HG03064 (cell line): ENCODE measurements around the gene POLE2.
"Not testable (repeated sequence)": the region's sequence is repeated elsewhere in the genome, so short reads cannot be mapped to it uniquely, and the experiment has no call there.

Experiments
- ATAC-seq: cut with Tn5 transposase; IDR thresholded peaks from one replicate; pipeline ENCODE4 v1.9.1; 2021; ENCODE audit warnings: low read depth; ENCODE audit not compliant: unreplicated experiment

The POLE2 gene, protein sequence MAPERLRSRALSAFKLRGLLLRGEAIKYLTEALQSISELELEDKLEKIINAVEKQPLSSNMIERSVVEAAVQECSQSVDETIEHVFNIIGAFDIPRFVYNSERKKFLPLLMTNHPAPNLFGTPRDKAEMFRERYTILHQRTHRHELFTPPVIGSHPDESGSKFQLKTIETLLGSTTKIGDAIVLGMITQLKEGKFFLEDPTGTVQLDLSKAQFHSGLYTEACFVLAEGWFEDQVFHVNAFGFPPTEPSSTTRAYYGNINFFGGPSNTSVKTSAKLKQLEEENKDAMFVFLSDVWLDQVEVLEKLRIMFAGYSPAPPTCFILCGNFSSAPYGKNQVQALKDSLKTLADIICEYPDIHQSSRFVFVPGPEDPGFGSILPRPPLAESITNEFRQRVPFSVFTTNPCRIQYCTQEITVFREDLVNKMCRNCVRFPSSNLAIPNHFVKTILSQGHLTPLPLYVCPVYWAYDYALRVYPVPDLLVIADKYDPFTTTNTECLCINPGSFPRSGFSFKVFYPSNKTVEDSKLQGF

DNA sequence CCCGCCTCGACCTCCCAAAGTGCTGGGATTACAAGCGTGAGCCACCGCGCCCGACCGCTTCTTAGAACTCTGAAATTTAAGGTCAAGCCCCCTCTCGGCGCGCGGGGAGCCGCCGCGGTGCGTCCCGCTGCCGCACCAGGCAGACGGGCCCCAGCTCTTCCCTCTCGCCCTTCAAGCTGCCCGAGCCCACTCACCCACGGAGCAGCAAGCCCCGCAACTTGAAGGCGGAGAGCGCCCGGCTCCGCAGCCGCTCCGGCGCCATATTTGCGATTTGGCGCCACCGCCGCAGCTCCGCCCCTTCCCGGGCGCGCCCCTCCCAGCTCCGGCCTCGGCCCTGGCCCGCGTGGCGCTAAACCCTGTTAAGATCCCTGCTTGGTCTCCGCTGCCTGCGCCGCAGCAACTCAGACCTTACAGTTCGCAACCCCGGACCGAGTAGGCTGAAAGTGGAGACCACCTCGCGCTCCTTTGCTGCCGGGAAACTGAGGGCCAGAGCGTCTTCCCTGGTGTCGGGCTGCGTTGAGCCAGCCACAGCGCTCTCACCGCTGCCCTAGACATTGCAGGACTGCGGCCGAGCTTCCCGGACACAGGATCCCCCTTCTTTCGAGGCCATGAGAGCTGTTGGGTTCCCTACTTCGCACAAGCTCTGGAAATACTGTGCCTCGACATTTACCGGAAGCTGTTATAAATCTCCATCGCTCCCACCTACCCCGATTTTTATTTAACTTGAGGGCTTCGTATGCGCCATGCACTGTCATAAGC is at the start of gene POLE2:
Gene POLE2, minus strand, starts transcription at position 273 of the 759 bp plus-strand sequence. Its CDS starts 11 bp downstream, at position 262.
- peak; percentile 85 for ATAC-seq

DNA sequence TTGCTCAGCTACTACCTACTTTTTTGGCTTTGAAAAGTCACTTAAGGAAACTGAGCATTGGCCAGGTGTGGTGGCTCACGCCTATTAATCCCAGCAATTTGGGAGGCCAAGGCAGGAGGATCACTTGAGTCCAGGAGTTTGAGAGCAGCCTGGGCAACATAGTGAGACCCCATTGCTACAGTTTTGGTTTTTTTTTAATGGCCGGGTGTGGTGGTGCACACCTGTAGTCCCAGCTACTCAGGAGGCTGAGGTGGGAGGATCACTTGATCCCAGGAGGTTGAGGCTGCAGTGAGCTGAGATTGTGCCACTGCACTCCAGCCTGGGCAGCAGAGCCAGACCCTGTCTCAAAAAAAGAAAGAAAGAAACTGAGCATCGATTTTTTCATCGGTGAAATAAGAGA is 47.7 kb upstream of the POLE2 start:
- ATAC-seq: not testable (repeated sequence)

DNA sequence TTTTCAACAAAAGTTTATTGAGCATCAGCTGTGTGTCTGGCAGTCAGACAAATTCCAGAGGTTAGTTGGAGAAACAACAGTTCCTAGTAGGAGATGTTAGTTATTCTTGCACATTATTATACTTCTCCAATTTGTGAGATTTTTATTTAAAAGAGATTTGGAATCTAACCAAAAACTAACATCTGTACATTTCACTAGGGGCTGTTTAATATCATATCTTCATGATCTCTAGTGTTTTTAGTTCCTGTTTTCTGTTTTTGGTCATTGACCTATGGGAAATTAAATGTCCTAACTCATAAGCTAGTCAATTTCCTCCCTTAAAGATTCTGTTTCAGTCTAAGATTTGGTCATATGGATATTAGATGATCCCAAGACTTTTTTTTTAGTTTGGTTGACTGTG is 45.8 kb upstream of the POLE2 start:
- no peak for ATAC-seq

DNA sequence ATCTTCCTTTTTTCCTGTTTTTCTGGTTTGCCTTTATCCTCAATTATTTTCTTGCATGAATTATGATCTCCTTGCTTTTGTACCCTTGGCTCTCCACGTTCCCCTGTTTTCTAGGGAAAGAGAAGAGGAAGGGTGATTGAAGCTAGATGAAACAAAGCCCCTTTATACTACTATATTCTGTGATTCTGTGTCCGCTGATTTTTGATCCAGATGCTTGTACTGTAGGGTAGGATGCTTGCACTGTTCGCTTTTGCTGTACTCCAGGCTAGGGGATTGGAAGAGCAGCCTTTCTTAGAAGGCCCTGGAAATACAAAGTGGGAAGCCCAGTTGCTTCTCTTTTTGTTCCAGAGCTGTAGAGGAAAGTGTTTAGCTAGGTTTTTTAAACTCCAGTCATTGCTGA is 44.9 kb upstream of the POLE2 start:
- no peak for ATAC-seq

DNA sequence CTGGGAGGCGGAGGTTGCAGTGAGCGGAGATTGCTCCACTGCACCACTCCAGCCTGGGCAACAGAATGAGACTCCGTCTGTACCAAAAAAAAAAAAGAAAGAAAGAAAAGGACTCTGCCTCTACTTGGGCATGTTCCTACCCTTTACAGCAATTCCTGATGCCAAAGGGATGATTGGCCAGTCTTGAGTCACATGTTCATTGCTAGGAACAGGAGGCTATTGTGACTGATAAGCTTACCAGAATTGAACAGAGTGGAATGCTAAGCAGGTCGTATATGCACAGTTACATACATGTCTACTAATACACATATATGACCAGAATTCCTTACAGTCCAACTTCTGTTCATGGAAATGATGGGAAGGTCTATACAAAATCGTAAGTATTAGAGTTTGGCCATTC is 39.2 kb upstream of the POLE2 start:
- ATAC-seq: no peak

DNA sequence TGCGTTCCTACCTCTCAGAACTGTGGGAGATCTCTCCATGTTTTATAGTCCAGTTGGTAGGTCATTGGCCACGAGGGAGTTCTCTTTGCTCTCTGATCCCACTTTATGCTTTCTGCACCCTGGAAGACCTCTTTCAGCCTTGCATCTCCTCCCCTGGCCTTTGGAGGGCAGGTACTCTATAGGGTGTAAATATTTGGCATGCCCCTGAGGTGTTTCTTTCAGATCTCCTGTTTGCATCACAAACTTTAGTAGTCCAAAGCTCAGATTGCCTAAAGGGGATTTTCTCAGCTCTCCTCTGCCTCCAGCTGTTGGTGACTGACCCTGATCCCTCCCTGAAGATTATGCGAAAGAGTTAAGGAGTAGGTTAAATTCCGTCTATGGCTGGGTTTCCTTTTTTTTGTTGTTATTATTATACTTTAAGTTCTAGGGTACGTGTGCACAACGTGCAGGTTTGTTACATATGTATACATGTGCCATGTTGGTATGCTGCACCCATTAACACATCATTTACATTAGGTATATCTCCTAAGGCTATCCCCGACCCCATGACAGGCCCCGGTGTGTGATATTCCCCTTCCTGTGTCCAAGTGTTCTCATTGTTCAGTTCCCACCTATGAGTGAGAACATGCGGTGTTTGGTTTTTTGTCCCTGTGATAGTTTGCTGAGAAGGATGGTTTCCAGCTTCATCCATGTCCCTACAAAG is 33.9 kb upstream of the POLE2 start:
- not testable (repeated sequence) for ATAC-seq

DNA sequence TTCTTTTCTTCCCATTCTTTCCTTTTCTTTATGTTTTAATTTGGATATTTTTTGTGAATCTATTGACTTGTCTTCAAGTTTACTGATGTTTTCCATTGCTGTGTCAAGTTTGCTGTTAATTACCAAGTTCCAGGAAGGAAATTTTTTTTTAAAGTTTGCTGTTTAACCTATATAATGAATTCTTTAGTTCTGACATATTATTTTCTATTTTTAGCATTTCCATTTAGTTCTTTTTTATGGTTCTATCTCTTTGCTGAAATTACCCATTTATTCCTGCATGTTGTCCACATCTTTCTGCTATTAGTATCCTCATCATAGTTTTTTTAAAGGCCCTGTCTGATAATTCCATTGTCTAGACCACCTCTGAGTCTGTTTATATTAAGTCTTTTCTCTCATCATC is 32.7 kb upstream of the POLE2 start:
- ATAC-seq: no peak

DNA sequence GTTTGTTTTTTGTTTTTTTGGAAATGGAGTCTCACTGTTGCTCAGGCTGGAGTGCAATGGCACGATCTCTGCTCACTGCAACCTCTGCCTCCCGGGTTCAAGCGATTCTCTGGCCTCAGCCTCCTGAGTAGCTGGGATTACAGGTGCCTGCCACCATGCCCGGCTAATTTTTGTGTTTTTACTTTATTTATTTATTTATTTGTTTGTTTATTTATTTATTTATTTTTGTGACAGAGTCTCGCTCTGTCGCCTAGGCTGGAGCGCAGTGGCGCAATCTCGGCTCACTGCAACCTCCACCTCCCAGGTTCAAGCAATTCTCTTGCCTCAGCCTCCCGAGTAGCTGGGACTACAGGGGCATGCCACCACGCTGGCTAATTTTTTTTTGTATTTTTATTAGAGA is 23.0 kb upstream of the POLE2 start:
- ATAC-seq: not testable (repeated sequence)

DNA sequence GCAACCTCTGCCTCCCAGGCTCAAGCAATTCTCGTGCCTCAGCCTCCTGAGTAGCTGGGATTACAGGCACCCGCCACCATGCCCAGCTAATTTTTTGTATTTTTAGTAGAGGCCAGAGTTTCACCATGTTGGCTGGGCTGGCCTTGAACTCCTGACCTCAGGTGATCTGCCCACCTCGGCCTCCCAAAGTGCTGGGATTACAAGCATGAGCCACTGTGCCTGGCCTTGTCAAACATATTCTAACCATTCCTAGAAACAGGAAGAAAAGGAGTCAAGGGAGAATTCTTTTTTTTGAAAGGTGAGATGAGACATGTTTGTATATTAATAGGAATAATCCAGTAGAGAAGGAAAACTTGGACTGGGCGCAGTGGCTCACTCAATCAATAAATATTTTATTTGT is 16.5 kb upstream of the POLE2 start:
- not testable (repeated sequence) for ATAC-seq

DNA sequence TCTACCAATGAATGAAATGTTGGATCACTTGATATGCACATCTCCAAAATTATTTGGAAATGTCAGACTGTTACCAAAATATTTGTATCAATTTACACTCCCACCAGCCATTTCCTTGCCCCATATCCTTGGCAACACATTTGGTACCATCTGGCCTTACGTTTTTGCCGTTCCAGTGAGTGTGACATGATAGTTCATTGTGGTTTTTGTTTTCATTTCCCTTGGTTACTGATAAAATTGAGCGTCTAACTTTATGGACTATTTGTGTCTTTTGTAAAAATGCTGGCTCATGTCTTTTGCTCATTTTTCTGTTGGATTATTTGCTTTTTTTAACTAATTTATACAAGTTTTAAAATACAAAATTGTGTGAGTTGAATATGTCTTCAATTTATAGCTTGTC is 16.0 kb upstream of the POLE2 start:
- ATAC-seq: no peak

DNA sequence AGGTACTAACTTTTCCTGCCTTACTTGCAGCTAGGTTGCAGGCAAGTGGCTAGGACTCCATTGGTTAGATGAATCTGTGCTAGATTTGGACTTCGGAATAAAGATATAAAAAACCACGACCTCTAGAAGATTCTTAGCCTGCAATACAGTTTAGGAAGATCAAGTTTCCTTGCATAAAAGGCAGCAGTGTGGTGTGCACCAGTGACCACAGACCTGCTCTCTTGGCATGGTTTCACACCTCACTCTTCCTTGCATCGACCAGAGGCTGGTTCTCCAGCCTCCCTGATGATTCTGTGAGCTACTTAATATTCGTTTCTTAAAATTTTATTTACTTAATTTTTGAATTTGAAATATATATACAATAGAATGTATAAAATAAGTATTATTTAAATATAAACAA is 14.7 kb upstream of the POLE2 start:
- no peak for ATAC-seq

DNA sequence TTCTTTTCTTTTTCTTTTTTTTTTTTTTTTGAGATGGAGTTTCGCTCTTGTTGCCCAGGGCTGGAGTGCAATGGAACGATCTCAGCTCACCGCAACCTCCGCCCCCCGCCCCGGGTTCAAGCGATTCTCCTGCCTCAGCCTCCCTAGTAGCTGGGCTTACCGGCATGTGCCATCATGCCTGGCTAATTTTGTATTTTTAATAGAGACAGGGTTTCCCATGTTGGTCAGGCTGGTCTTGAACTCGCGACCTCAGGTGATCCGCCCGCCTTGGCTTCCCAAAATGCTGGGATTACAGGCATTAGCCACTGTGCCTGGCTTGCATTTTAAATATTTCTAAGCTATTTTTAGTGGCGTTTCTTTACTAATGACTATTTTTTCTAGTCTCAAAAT is 5.7 kb upstream of the POLE2 start:
- not testable (repeated sequence) for ATAC-seq

DNA sequence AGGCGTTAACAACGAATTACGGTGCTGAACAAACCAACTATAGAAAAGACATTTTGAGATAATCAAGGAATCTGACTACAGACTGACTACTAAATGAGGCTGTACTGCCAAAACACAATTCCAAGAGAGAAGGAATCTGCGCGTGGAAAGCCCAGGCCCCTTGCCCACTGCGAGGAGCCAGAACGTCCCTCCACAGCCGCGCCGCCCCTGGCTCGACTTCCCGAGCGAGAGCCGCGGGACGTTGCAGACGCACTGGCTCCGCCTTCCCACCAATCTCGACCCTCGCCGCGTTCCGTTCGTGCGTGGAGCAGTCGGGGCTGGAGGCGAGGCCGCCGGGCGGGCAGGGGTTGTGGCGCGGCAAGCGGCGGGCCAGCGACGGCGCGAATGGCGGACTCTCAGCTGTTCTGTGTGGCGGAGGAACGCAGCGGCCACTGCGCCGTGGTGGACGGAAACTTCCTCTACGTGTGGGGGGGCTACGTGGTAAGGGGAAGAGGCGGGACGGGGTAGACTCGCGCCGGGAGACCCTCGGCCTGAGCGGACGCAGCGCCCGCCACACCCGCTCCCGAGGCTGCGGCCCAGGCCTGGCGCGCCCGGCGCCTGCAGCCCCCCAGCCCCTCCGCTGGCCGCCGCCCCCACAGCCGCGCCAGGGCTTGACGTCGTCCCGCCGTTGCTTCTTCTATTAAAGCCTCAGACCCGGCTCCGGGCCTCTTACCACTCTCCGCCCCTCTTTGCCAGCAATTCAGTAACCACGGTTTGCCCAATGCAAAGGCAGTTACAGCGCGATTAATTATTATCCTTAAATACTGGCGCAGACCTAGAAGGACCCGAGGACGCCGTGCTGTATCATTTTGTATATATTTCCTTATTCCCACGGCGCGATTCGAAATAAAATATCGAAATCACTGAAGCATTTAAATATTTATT is 5.1 kb upstream of the POLE2 start, which contains the start of gene KLHDC1:
Gene KLHDC1, plus strand, starts transcription at position 310 of the 924 bp plus-strand sequence. Its CDS starts 75 bp downstream, at position 385.
- ATAC-seq: peak; percentile 66

DNA sequence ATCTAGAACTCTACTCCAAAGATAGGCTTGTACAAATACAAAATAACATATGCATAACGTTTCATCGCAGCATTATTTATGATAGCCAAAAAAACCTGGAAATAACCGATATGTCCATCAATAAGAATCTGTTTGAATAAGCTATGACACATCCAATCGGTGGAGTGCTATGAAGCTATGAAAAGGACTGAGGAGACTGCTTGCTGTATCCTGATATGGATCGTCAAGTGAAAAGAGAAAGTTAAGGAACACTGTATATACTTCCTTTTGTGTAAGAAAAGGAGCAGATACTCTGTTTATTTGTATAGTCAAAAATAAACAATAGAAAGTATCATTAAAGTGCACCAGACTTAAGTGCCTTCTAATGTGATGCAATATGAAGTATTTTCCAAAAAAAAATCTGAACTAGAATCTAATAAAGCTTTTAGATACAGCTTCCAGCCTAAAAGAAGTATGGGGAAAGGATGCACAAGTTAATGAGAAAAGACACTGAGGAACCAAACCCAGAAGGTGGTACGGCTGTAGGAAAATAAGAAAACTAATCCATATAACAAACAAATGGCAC is 4.3 kb upstream of the POLE2 start:
- ATAC-seq: no peak

DNA sequence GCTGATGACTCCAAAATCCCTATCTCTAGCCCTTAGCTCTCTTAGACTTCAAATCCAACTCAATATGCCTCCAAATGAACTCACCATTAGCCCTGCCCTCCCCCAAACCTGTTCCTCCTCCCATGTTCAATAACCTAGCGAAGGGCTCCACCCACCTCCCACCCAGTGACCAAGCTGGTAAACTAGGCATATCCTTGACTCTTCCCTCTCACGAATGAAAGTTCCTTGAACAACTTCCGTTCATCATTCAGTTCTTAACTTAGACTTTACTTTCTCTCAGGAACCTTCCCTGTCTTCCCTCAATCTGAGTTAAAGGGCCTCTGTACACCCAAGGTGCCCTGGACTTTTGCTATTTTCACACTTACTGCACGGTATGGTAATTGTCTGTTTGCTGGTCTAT is 3.0 kb upstream of the POLE2 start:
- no peak for ATAC-seq

DNA sequence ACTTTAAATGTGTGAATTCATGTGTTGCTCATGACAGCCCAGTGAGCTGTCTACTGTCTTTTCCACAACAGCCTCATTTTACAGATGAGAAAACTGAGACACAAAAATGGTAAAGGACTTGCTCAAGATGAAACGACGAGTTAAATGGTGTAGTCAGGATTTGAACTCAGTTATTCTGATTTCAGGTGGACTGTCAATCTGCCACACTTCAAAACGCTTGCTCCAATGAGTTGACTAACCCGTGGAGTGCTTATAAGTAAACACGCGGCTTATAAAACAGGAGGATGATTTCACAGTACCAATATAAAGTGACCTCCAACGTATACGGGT is 652 bp upstream of the POLE2 start:
- no peak for ATAC-seq

DNA sequence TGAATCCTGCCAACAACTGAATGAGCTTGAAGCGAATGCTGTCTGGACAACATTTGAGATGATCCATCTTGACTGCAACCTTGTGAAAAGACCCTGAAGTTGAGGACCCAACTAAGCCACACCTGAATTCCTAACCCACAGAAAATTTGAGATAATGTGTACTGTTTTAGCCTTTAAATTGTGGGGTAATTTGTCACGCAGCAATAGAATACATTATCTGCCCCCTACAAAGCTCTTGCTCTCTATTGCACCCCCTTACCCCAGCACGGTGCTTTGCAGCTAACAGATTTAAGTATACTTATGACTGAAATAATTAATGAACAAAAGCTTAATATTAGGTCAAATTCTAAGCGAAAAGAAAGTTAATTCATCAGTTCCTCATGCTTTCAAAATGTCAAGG is 1.6 kb downstream of the POLE2 start:
- ATAC-seq: no peak

DNA sequence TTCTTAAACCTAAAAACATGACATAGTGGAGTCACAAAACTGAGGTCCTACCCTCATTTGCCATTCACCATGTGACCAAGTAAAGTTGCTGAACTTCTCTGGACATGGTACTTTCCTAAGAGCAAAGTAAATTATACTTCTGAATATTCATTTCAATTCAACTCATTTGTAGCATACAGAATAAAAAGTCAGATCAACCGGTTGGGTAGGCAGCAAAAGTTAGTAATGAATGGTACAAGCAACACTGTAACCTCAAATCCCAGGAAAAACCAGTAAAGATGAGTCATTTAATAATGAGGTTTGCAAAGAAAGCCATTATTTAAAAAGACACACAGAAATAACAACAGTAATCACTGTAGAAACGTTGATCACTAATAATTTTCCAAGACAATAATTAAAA is 8.7 kb downstream of the POLE2 start:
- no peak for ATAC-seq

DNA sequence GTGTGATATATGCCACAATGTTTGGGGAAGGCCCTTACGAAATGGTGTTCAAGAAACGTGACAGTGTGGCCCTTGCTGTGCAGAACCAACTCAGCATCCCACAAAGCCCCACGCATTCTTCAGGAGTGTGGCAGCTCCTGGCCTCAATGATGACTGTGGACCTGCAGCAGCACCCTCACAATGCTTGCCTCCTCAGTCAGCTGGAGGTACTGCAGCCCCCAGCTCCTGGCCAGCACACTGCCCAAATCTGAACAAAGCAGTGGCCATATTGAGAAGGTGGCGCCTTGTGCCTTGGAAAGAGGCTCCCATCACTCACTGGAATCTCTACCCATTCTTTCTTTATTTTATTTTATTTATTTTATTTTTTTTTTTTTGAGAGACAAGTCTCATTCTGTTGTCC is 10.4 kb downstream of the POLE2 start:
- ATAC-seq: no peak

DNA sequence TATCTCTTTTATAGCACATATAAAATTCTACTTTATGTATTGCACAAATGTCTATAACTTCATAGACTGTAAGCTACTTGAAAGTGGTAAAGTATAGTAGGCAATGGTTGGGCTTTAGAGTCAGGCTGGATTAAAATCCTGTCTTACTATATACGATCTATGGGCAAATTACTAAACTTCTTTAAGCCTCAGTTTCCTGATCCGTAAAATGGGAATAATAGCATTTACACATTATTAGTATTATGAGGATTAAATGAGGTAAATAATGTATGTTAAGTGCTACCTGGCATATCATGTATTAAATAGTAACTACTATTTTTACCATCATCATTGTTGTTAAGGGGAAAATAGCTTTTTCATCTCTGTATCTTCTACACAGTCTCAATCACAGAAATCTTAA is 14.4 kb downstream of the POLE2 start:
- no peak for ATAC-seq
